GM21360 (cell line): ENCODE data around the gene XRN2.
"Not testable (repeated sequence)": the region's sequence is repeated elsewhere in the genome, so short reads cannot be mapped to it uniquely, and the experiment has no call there.

Experiments used
- ATAC-seq: cut with Tn5 transposase; IDR thresholded peaks from one replicate; pipeline ENCODE4 v1.9.1; 2021; ENCODE audit warnings: mild to moderate bottlenecking, moderate library complexity; ENCODE audit not compliant: unreplicated experiment

The XRN2 gene

GRCh38 chr20:21386111-21386510 lies 83.0 kb downstream of the XRN2 start:
- no peak for ATAC-seq

- ATAC-seq = no peak
Observed at GRCh38 chr20:21387528-21387927, 84.4 kb downstream of the XRN2 start.

- ATAC-seq = no peak
Observed at GRCh38 chr20:21388566-21388965, 85.4 kb downstream of the XRN2 start.

- no peak for ATAC-seq
Observed at GRCh38 chr20:21389368-21389767, 86.2 kb downstream of the XRN2 start.

- no peak for ATAC-seq
Observed at GRCh38 chr20:21390768-21391167, 87.6 kb downstream of the XRN2 start.

GRCh38 chr20:21391185-21391971 lies 88.2 kb downstream of the XRN2 start:
- ATAC-seq = no peak

GRCh38 chr20:21391972-21392352 lies 88.8 kb downstream of the XRN2 start:
- no peak for ATAC-seq

- no peak for ATAC-seq
Observed at GRCh38 chr20:21393166-21393565, 90.0 kb downstream of the XRN2 start.

GRCh38 chr20:21393816-21394519 lies 90.8 kb downstream of the XRN2 start:
- no peak for ATAC-seq

GRCh38 chr20:21394551-21394950 lies 91.4 kb downstream of the XRN2 start:
- no peak for ATAC-seq

GRCh38 chr20:21395051-21395665 lies 92.0 kb downstream of the XRN2 start:
- ATAC-seq = no peak

- no peak for ATAC-seq
Observed at GRCh38 chr20:21395666-21396598, 92.8 kb downstream of the XRN2 start.

GRCh38 chr20:21396599-21397340 lies 93.6 kb downstream of the XRN2 start:
- ATAC-seq = no peak

GRCh38 chr20:21397341-21398108 lies 94.4 kb downstream of the XRN2 start, which contains the start of gene NKX2-4:
TSS of gene NKX2-4 (minus strand) at chr20:21397526. CDS start at chr20:21397399, 127 bp downstream.
- ATAC-seq = no peak

- no peak for ATAC-seq
Observed at GRCh38 chr20:21398109-21399004, 95.2 kb downstream of the XRN2 start.

- no peak for ATAC-seq
Observed at GRCh38 chr20:21399005-21399475, 95.9 kb downstream of the XRN2 start.

- no peak for ATAC-seq
Observed at GRCh38 chr20:21411725-21412124, 108.6 kb downstream of the XRN2 start.

GRCh38 chr20:21413996-21414395 lies 110.9 kb downstream of the XRN2 start:
- ATAC-seq = not testable (repeated sequence)
